ENCODE results near the gene MRPL47. TPM values are rescaled to one million over a fixed set of nuclear protein-coding genes. Genes with fewer than 3 reads are reported as not detected.
"Not testable (repeated sequence)": the region's sequence is repeated elsewhere in the genome, so short reads cannot be mapped to it uniquely, and the experiment has no call there.

The MRPL47 gene
- total and polyA plus RNA-seq, 2 donors from 2014 or later, result 26.2 to 86.2 TPM

- Histone ChIP-seq H3K9me3 (ENCODE audit: control insufficient read depth in 2 of 3, insufficient read depth in 1 of 3, low read length in 3 of 3) (no peaks in the 10 kb centered on the region), H3K4me3 (ENCODE audit: low read length in 3 of 3) (peak within 1 kb of the TSS; percentile 70 to 84 (median 82)), H3K36me3 (ENCODE audit: control insufficient read depth in 2 of 3, insufficient read depth in 3 of 3, low read length in 3 of 3) (no peaks in the 10 kb centered on the region), H3K4me1 (ENCODE audit: control insufficient read depth in 2 of 3, insufficient read depth in 2 of 3, low read depth in 1 of 3, low read length in 3 of 3) (peaks cover 0 to 2% (median 0%) of the 10 kb centered on the region in 3 donors), H3K9ac (ENCODE audit: low read length in 3 of 3) (peak within 1 kb of the TSS; percentile 54 to 82 (median 69)), H3K27ac (ENCODE audit: low read depth in 2 of 2, low read length in 2 of 2) (peak within 1 kb of the TSS; percentile 80 to 91), H3K27me3 (ENCODE audit: control insufficient read depth, insufficient read depth, low read length) (no peaks in the 10 kb centered on the region)
- intact Hi-C loops (cut with DNase I), result no loop called here
- DNase-seq (peak; percentile 83 to 92 (median 85)), FAIRE-seq (no peak)
- no peak for TF ChIP-seq CTCF (IDR thresholded peaks at IDR 0.05; ENCODE audit: borderline replicate concordance, extremely low read depth, insufficient read depth)
These were observed 48.1 kb upstream of the MRPL47 start, which contains the start of gene USP13 for GRCh38 chr3:179652447-179653095. USP13 (plus strand) TSS chr3:179653040; CDS start chr3:179653226, 186 bp downstream.

GRCh38 chr3:179651687-179652446 is 47.4 kb upstream of the MRPL47 start:
- FAIRE-seq (no peak), DNase-seq (no peak)
- no peaks in the 10 kb centered on the region for H3K9me3 ChIP-seq (ENCODE audit: control insufficient read depth in 2 of 3, insufficient read depth in 1 of 3, low read length in 3 of 3)
- intact Hi-C loops (cut with DNase I), result no loop called here
- peak overlapping the region; percentile 48 to 82 (median 57) for H3K4me3 ChIP-seq (ENCODE audit: low read length in 3 of 3)
- H3K9ac ChIP-seq (ENCODE audit: low read length in 3 of 3), result peak overlapping the region in 1 of 3 donors; percentile 49
- peaks cover 0 to 2% (median 0%) of the 10 kb centered on the region in 3 donors for H3K4me1 ChIP-seq (ENCODE audit: control insufficient read depth in 2 of 3, insufficient read depth in 2 of 3, low read depth in 1 of 3, low read length in 3 of 3)
- no peaks in the 10 kb centered on the region for H3K36me3 ChIP-seq (ENCODE audit: control insufficient read depth in 2 of 3, insufficient read depth in 3 of 3, low read length in 3 of 3)
- no peaks in the 10 kb centered on the region for H3K27me3 ChIP-seq (ENCODE audit: control insufficient read depth, insufficient read depth, low read length)
- TF ChIP-seq CTCF (IDR thresholded peaks at IDR 0.05; ENCODE audit: borderline replicate concordance, extremely low read depth, insufficient read depth), result no peak
- H3K27ac ChIP-seq (ENCODE audit: low read depth in 2 of 2, low read length in 2 of 2), result peak overlapping the region in 1 of 2 donors; percentile 81

- no peaks in the 10 kb centered on the region for H3K4me1 ChIP-seq (ENCODE audit: control insufficient read depth in 2 of 3, insufficient read depth in 2 of 3, low read depth in 1 of 3, low read length in 3 of 3)
- no peak for DNase-seq
- H3K27me3 ChIP-seq (ENCODE audit: control insufficient read depth, insufficient read depth, low read length), result no peaks in the 10 kb centered on the region
- no peak overlapping the region for H3K27ac ChIP-seq (ENCODE audit: low read depth in 2 of 2, low read length in 2 of 2)
- H3K4me3 ChIP-seq (ENCODE audit: low read length in 3 of 3), result no peak overlapping the region
- no peak for TF ChIP-seq CTCF (IDR thresholded peaks at IDR 0.05; ENCODE audit: borderline replicate concordance, extremely low read depth, insufficient read depth)
- no peaks in the 10 kb centered on the region for H3K9me3 ChIP-seq (ENCODE audit: control insufficient read depth in 2 of 3, insufficient read depth in 1 of 3, low read length in 3 of 3)
- no peaks in the 10 kb centered on the region for H3K36me3 ChIP-seq (ENCODE audit: control insufficient read depth in 2 of 3, insufficient read depth in 3 of 3, low read length in 3 of 3)
- intact Hi-C loops (cut with DNase I), result no loop called here
- H3K9ac ChIP-seq (ENCODE audit: low read length in 3 of 3), result no peak overlapping the region
- no peak for FAIRE-seq
These were observed 41.7 kb upstream of the MRPL47 start for GRCh38 chr3:179646177-179646576.

GRCh38 chr3:179643837-179644236 is 39.4 kb upstream of the MRPL47 start:
- H3K27ac ChIP-seq (ENCODE audit: low read depth in 2 of 2, low read length in 2 of 2); FAIRE-seq; H3K9ac ChIP-seq (ENCODE audit: low read length in 3 of 3); H3K4me3 ChIP-seq (ENCODE audit: low read length in 3 of 3); H3K9me3 ChIP-seq (ENCODE audit: control insufficient read depth in 2 of 3, insufficient read depth in 1 of 3, low read length in 3 of 3); H3K36me3 ChIP-seq (ENCODE audit: control insufficient read depth in 2 of 3, insufficient read depth in 3 of 3, low read length in 3 of 3); H3K4me1 ChIP-seq (ENCODE audit: control insufficient read depth in 2 of 3, insufficient read depth in 2 of 3, low read depth in 1 of 3, low read length in 3 of 3); intact Hi-C loops (cut with DNase I); DNase-seq; H3K27me3 ChIP-seq (ENCODE audit: control insufficient read depth, insufficient read depth, low read length): not testable (repeated sequence)
